Fibroblast of the aortic adventitia (primary cell): ENCODE measurements around the gene SCN4A. TPM values are rescaled to one million over a fixed set of nuclear protein-coding genes. Genes with fewer than 3 reads are reported as not detected.

ENCODE experiments used
- DNase-seq: peaks from one replicate; pipeline ENCODE4 v3.0.0-alpha.2; 2010; ENCODE audit warnings: low read depth
- H3K4me3 ChIP-seq: 2 replicates; pipeline ENCODE4 v1.5.1; 2011; ENCODE audit warnings: low read depth, mild to moderate bottlenecking, control low read depth, low read length, moderate library complexity
- CTCF ChIP-seq: IDR thresholded peaks from 2 replicates; pipeline ENCODE4 v1.5.1; 2011; ENCODE audit warnings: mild to moderate bottlenecking, low read length, control low read depth, inconsistent platforms; ENCODE audit not compliant: insufficient read depth
- total RNA-seq: library from RNA; depleted of rRNA; stranded (reverse); fragments of >200 nt; gene quantifications from 2 replicates; pipeline ENCODE4 v1.2.3, GENCODE V29; 2012; ENCODE audit warnings: low replicate concordance

The SCN4A gene
- total RNA-seq, 1 donor = 0.18 TPM

GRCh38 chr17:63996430-63997182 is 23.9 kb upstream of the SCN4A start:
- DNase-seq = no peak
- TF ChIP-seq CTCF = no peak
- no peak overlapping the region for H3K4me3 ChIP-seq

GRCh38 chr17:63995626-63996025 is 22.9 kb upstream of the SCN4A start:
- H3K4me3 ChIP-seq = no peak overlapping the region
- no peak for DNase-seq
- TF ChIP-seq CTCF = no peak

- TF ChIP-seq CTCF = no peak
- no peak overlapping the region for H3K4me3 ChIP-seq
- DNase-seq = no peak
These were observed 20.8 kb upstream of the SCN4A start for GRCh38 chr17:63993368-63993985.

GRCh38 chr17:63991611-63992010 is 18.9 kb upstream of the SCN4A start:
- no peak overlapping the region for H3K4me3 ChIP-seq
- DNase-seq = no peak
- no peak for TF ChIP-seq CTCF

GRCh38 chr17:63989622-63990345 is 17.1 kb upstream of the SCN4A start:
- H3K4me3 ChIP-seq = no peak overlapping the region
- no peak for TF ChIP-seq CTCF
- no peak for DNase-seq

- no peak for TF ChIP-seq CTCF
- no peak overlapping the region for H3K4me3 ChIP-seq
- no peak for DNase-seq
These were observed 16.3 kb upstream of the SCN4A start for GRCh38 chr17:63988741-63989621.
